Adrenal gland (tissue), 12 donors: ENCODE measurements around the gene IL1RN. TPM values are rescaled to one million over a fixed set of nuclear protein-coding genes. Genes with fewer than 3 reads are reported as not detected.

ENCODE experiments used
- DNase-seq, 7 donors: peaks; one replicate each; pipeline ENCODE4 v3.0.0-alpha.2; 2019 to 2020
- H3K27ac ChIP-seq, 5 donors: fragments of 200-600 bp; sonication (generic) in 4 of 5; 1 replicate in 3 of 5; 2 replicates in 2 of 5; pipeline versions ENCODE4 v1.5.1 to v1.8.0; 2016 to 2020; ENCODE audit warnings: mild to moderate bottlenecking in 1 of 5
- H3K27me3 ChIP-seq: fragments of 200-600 bp; 2 replicates; pipeline ENCODE4 v1.8.0; 2021
- H3K36me3 ChIP-seq, 2 donors: fragments of 200-600 bp; replicated peaks in 1 of 2; 1 replicate in 1 of 2; 2 replicates in 1 of 2; pipeline versions ENCODE4 v1.5.1 to v1.8.0; 2018 to 2022
- H3K4me1 ChIP-seq, 2 donors: fragments of 200-600 bp; replicated peaks in 1 of 2; 1 replicate in 1 of 2; 2 replicates in 1 of 2; pipeline versions ENCODE4 v1.5.1 to v1.8.0; 2018 to 2021
- H3K4me3 ChIP-seq, 4 donors: fragments of 200-600 bp; sonication (generic) in 3 of 4; one replicate each; pipeline ENCODE4 v1.5.1; 2016 to 2018
- H3K9me3 ChIP-seq, 3 donors: fragments of 200-600 bp; sonication (generic) in 1 of 3; replicated peaks in 1 of 3; 1 replicate in 2 of 3; 2 replicates in 1 of 3; pipeline versions ENCODE4 v1.5.1 to v1.8.0; 2016 to 2021
- CTCF ChIP-seq, 6 experiments: fragments of 450-650 bp in 4 of 6; fragments of 200-600 bp in 2 of 6; sonication (generic) in 1 of 6; IDR thresholded peaks; 1 replicate in 5 of 6; 2 replicates in 1 of 6; pipeline versions ENCODE4 v1.5.1 to v1.8.0; 2016 to 2021; ENCODE audit warnings: antibody characterized with exemption in 6 of 6, mild to moderate bottlenecking in 2 of 6, moderate library complexity in 1 of 6
- POLR2A ChIP-seq, 2 donors: fragments of 450-650 bp; IDR thresholded peaks; one replicate each; pipeline ENCODE4 v1.6.1; 2017; ENCODE audit warnings: antibody characterized with exemption in 2 of 2, mild to moderate bottlenecking in 2 of 2, moderate library complexity in 1 of 2
- WGBS, 4 donors: extraction: QIAGEN DNeasy Blood & Tissue Kit in 2 of 4; methylation state at CpG; one replicate each; pipeline versions ENCODE4 v1.1.5 to v1.1.7; 2013 to 2017; 5-methylcytosine and 5-hydroxymethylcytosine counted together
- intact Hi-C, 2 donors: fragments of 100-400 bp; cut with DNase I; formaldehyde crosslinking; loops; one replicate each; pipeline versions ENCODE4 v1.14.1 to v1.15.0; 2022 to 2023
- polyA plus RNA-seq, 3 donors: library from polyadenylated mRNA; stranded (reverse); fragments of 200-250 nt in 2 of 3; fragments of 350-450 nt in 1 of 3; fragmentation: Illumina TruSeq in 1 of 3; extraction: RNeasy Lipid Tissue Mini Kit (QIAGEN cat#74804) in 1 of 3; gene quantifications; one replicate each; pipeline ENCODE4 v1.2.3, GENCODE V29; 2013 to 2014
- total RNA-seq, 9 donors: library from RNA; depleted of rRNA in 4 of 9; stranded (reverse); fragments of >200 nt in 4 of 9; fragments of 120-200 nt in 1 of 9; fragmentation: NEBNext Ultra II Directional in 1 of 9; extraction: Animal tissue kit (Norgen Biotek cat#: 25700) in 1 of 9; gene quantifications; one replicate each; pipeline versions ENCODE4 v1.1.0 to v1.2.4, GENCODE V29; 2013 to 2023
- donor health status: healthy with polysubstance abuse.
- donor health status: Bipolar disorder and iron deficiency.
- donor health status: DM: yes; HTN: yes; CAD: no.
- donor health status: DM: no; HTN: no; CAD: no.
- donor health status: DM: no; HTN: no; CAD: no.
- donor health status: DM: yes; HTN: yes; CAD: no.

IL1RN gene
- total and polyA plus RNA-seq, 12 donors = 0.22 to 6.1 (median 1.2) TPM; not detected in 2

- no peak overlapping the region for H3K4me3 ChIP-seq
- H3K9me3 ChIP-seq = no peaks in the 10 kb centered on the region
- TF ChIP-seq POLR2A (IDR thresholded peaks at IDR 0.05) = no peak
- no peak for TF ChIP-seq CTCF (IDR thresholded peaks at IDR 0.05)
- intact Hi-C loops = no loop called here
- H3K4me1 ChIP-seq = no peaks in the 10 kb centered on the region
- no peak for DNase-seq
- no peaks in the 10 kb centered on the region for H3K27me3 ChIP-seq
- H3K27ac ChIP-seq = no peak overlapping the region
- H3K36me3 ChIP-seq = no peaks in the 10 kb centered on the region
- WGBS, 4 donors = 71 to 81% (median 79%) methylated on average over 3 of the region's 3 CpGs
These were observed 16.3 kb upstream of the IL1RN start for GRCh38 chr2:113111121-113111520.

- intact Hi-C loops = no loop called here
- Histone ChIP-seq H3K9me3 (no peaks in the 10 kb centered on the region), H3K4me3 (no peak overlapping the region), H3K27me3 (no peaks in the 10 kb centered on the region), H3K36me3 (no peaks in the 10 kb centered on the region), H3K4me1 (no peaks in the 10 kb centered on the region), H3K27ac (no peak overlapping the region)
- WGBS, 4 donors = 67 to 76% (median 70%) methylated on average over 6 of the region's 6 CpGs
- TF ChIP-seq POLR2A (IDR thresholded peaks at IDR 0.05) (no peak), CTCF (IDR thresholded peaks at IDR 0.05) (no peak)
- DNase-seq = no peak
These were observed 15.5 kb upstream of the IL1RN start for GRCh38 chr2:113111823-113112287.

GRCh38 chr2:113112441-113112840, 15.0 kb upstream of the IL1RN start:
- WGBS, 4 donors = 77 to 85% (median 82%) methylated on average over 8 of the region's 8 CpGs
- Histone ChIP-seq H3K27ac (no peak overlapping the region), H3K9me3 (no peaks in the 10 kb centered on the region), H3K4me3 (no peak overlapping the region), H3K36me3 (no peaks in the 10 kb centered on the region), H3K27me3 (no peaks in the 10 kb centered on the region), H3K4me1 (peaks cover 0 to 4% of the 10 kb centered on the region in 2 donors)
- DNase-seq = no peak
- no peak for TF ChIP-seq POLR2A (IDR thresholded peaks at IDR 0.05)
- TF ChIP-seq CTCF (IDR thresholded peaks at IDR 0.05) = no peak
- intact Hi-C loops = no loop called here

GRCh38 chr2:113112871-113113270, 14.5 kb upstream of the IL1RN start:
- Histone ChIP-seq H3K27ac (no peak overlapping the region), H3K36me3 (no peaks in the 10 kb centered on the region), H3K4me3 (no peak overlapping the region), H3K9me3 (no peaks in the 10 kb centered on the region), H3K4me1 (peaks cover 0 to 5% of the 10 kb centered on the region in 2 donors), H3K27me3 (no peaks in the 10 kb centered on the region)
- TF ChIP-seq POLR2A (IDR thresholded peaks at IDR 0.05) (no peak), CTCF (IDR thresholded peaks at IDR 0.05) (no peak)
- intact Hi-C loops = no loop called here
- WGBS, 4 donors = 73 to 88% (median 78%) methylated on average over 6 of the region's 6 CpGs
- DNase-seq = no peak
